Ureter (tissue), 1 donor: ENCODE data around the gene PAX9. TPM values are rescaled to one million over a fixed set of nuclear protein-coding genes. Genes with fewer than 3 reads are reported as not detected.

Experiments
- total RNA-seq: library from RNA; stranded (reverse); gene quantifications from one replicate; pipeline ENCODE4 v1.2.4, GENCODE V29; 2023
- donor health status: DM: yes; HTN: yes; CAD: no.

Gene PAX9
- total RNA-seq, 1 donor from 2014 or later: 2.1 TPM

Other genes with a start within 250 kb of the PAX9 start
- not detected for gene NKX2-1, start 141.6 kb upstream of the PAX9 start, total RNA-seq
- not detected for gene NKX2-8, start 79.2 kb upstream of the PAX9 start, total RNA-seq